K562 (cell line): ENCODE results near the gene PTK7. TPM values are rescaled to one million over a fixed set of nuclear protein-coding genes. Genes with fewer than 3 reads are reported as not detected.

Experiments
- ATAC-seq: fragments of 200-7000 bp; cut with Tn5 transposase; 3 replicates; pipeline ENCODE4 v1.9.1; 2020; ENCODE audit warnings: moderate library complexity
- BruUV-seq: library from RNA; stranded (reverse); fragments of 400-500 nt; replicated peaks from 2 replicates; lab custom pipeline; 2021; lab: Mats Ljungman, UMichigan
- CTCF ChIA-PET: fragments of 300-600 bp; formaldehyde crosslinking; extraction: SDS; loops from one replicate; lab custom pipeline; 2021; ENCODE audit warnings: low intra/inter-chr PET ratio; lab: Yijun Ruan, JAX
- POLR2A ChIA-PET: fragments of 300-600, 350-650 bp; sonication (Branson Sonifier 250); formaldehyde crosslinking; extraction: SDS; loops from one replicate; lab custom pipeline; 2021; ENCODE audit warnings: antibody characterized with exemption, inconsistent platforms; lab: Yijun Ruan, JAX
- DNase-seq, 4 experiments: peaks; one replicate each; pipeline versions ENCODE4 v3.0.0 to v3.0.0-alpha.2; 2011 to 2018; ENCODE audit warnings: low spot score in 3 of 4, mixed read lengths in 3 of 4; ENCODE audit errors: extremely low read depth in 1 of 4
- FAIRE-seq: peaks from 2 replicates; lab custom pipeline; 2011; peaks lifted over from hg19 to GRCh38; lab: Jason Lieb, UNC
- H2AFZ ChIP-seq: 2 replicates; pipeline ENCODE4 v1.6.0; 2011; ENCODE audit warnings: low read depth, low read length, control low read depth, inconsistent platforms
- H3K27ac ChIP-seq: fragments of 200-600 bp; 3 replicates; pipeline ENCODE4 v1.8.0; 2011; ENCODE audit warnings: low read depth, mild to moderate bottlenecking, control low read depth, inconsistent platforms, low read length, moderate library complexity, mixed read lengths; ENCODE audit errors: extremely low read depth
- H3K27me3 ChIP-seq, 2 experiments: fragments of 300-600 bp in 1 of 2; 2 replicates in 1 of 2; 3 replicates in 1 of 2; pipeline versions ENCODE4 v1.6.0 to v1.8.0; 2011; ENCODE audit warnings: inconsistent platforms in 2 of 2, low read length in 2 of 2, mild to moderate bottlenecking in 1 of 2, mixed read lengths in 1 of 2, moderate library complexity in 1 of 2; ENCODE audit not compliant: control insufficient read depth in 2 of 2, insufficient read depth in 2 of 2
- H3K36me3 ChIP-seq: fragments of 300-600 bp; 3 replicates; pipeline ENCODE4 v1.8.0; 2011; ENCODE audit warnings: mild to moderate bottlenecking, low read length, inconsistent platforms; ENCODE audit not compliant: control insufficient read depth, insufficient read depth
- H3K4me1 ChIP-seq, 2 experiments: fragments of 200-600 bp in 1 of 2; replicated peaks in 1 of 2; 2 replicates in 1 of 2; 3 replicates in 1 of 2; pipeline versions ENCODE4 v1.5.1 to v1.8.0; 2011; ENCODE audit warnings: inconsistent platforms in 2 of 2, low read length in 2 of 2, mild to moderate bottlenecking in 1 of 2, mixed read lengths in 1 of 2, moderate library complexity in 1 of 2; ENCODE audit not compliant: control insufficient read depth in 2 of 2, insufficient read depth in 2 of 2
- H3K4me2 ChIP-seq: 2 replicates; pipeline ENCODE4 v1.6.1; 2011; ENCODE audit warnings: low read length, control low read depth, inconsistent platforms, mixed read lengths; ENCODE audit not compliant: insufficient read depth
- H3K4me3 ChIP-seq: fragments of 200-600 bp; sonication (generic), shearing (Covaris generic); 2 replicates; pipeline ENCODE4 v1.5.1; 2016; ENCODE audit warnings: control low read depth, inconsistent platforms
- H3K79me2 ChIP-seq: fragments of 200-600 bp; 3 replicates; pipeline ENCODE4 v1.8.0; 2011; ENCODE audit warnings: low read length, inconsistent platforms; ENCODE audit not compliant: control insufficient read depth, insufficient read depth
- H3K9ac ChIP-seq, 2 experiments: 2 replicates each; pipeline versions ENCODE4 v1.6.0 to v1.6.1; 2011; ENCODE audit warnings: low read depth in 2 of 2, low read length in 2 of 2, control low read depth in 1 of 2, inconsistent platforms in 1 of 2, mild to moderate bottlenecking in 1 of 2, mixed read lengths in 1 of 2; ENCODE audit not compliant: insufficient read depth in 1 of 2
- H3K9me1 ChIP-seq: one replicate; pipeline ENCODE4 v1.6.0; 2011; ENCODE audit warnings: inconsistent platforms, mild to moderate bottlenecking, low read length, moderate library complexity; ENCODE audit not compliant: control insufficient read depth, insufficient read depth
- H3K9me3 ChIP-seq: replicated peaks from 2 replicates; pipeline ENCODE4 v1.5.1; 2011; ENCODE audit warnings: low read depth, low read length, inconsistent platforms; ENCODE audit not compliant: control insufficient read depth, insufficient read depth
- H4K20me1 ChIP-seq: replicated peaks from 2 replicates; pipeline ENCODE4 v1.6.1; 2011; ENCODE audit warnings: low read length, inconsistent platforms, mixed read lengths; ENCODE audit not compliant: control insufficient read depth, insufficient read depth
- C11orf30 ChIP-seq: fragments of 450-650 bp; IDR thresholded peaks from 2 replicates; pipeline ENCODE4 v1.6.1; 2016; ENCODE audit warnings: low read depth, mild to moderate bottlenecking
- CBFA2T2 ChIP-seq: fragments of 450-650 bp; conservative IDR thresholded peaks from 2 replicates; pipeline ENCODE4 v1.6.1; 2017; ENCODE audit warnings: mild to moderate bottlenecking
- CCAR2 ChIP-seq: fragments of 200-400 bp; formaldehyde crosslinking; IDR thresholded peaks from 2 replicates; pipeline ENCODE4 v1.6.1; 2017; ENCODE audit warnings: mild to moderate bottlenecking, low read depth, low read length
- HOXB6 ChIP-seq: fragments of 250-450 bp; sonication (Bioruptor Pico); IDR thresholded peaks from 2 replicates; pipeline ENCODE4 v1.5.1; 2022; ENCODE audit warnings: mild to moderate bottlenecking, borderline replicate concordance
- KDM4B ChIP-seq, 2 experiments: fragments of 450-650 bp in 1 of 2; sonication (generic) in 1 of 2; IDR thresholded peaks; 2 replicates each; pipeline ENCODE4 v1.6.1; 2016 to 2017; ENCODE audit warnings: borderline replicate concordance in 2 of 2, antibody characterized with exemption in 1 of 2, low read depth in 1 of 2, mild to moderate bottlenecking in 1 of 2
- MAX ChIP-seq: sonication (generic); formaldehyde crosslinking; IDR thresholded peaks from 2 replicates; pipeline ENCODE4 v1.9.0; 2022; ENCODE audit warnings: mild to moderate bottlenecking, missing genetic modification reagents
- NFATC3 ChIP-seq: fragments of 450-650 bp; IDR thresholded peaks from 2 replicates; pipeline ENCODE4 v1.6.1; 2017; ENCODE audit warnings: mild to moderate bottlenecking
- REST ChIP-seq, 2 experiments: fragments of 450-650 bp; formaldehyde crosslinking in 1 of 2; IDR thresholded peaks; 2 replicates each; pipeline versions ENCODE4 v1.4.0 to v1.6.1; 2014 to 2020; ENCODE audit warnings: mild to moderate bottlenecking in 2 of 2, borderline replicate concordance in 1 of 2, low read depth in 1 of 2
- SP2 ChIP-seq: IDR thresholded peaks from 2 replicates; pipeline ENCODE4 v1.6.1; 2011; ENCODE audit warnings: mild to moderate bottlenecking, low read depth, low read length, moderate library complexity; ENCODE audit not compliant: poor library complexity, severe bottlenecking; ENCODE audit errors: extremely low read depth
- ZBTB12 ChIP-seq: fragments of 250-450 bp; sonication (Bioruptor Pico); IDR thresholded peaks from 2 replicates; pipeline ENCODE4 v1.4.0; 2020
- ZNF133 ChIP-seq: fragments of 250-450 bp; sonication (Bioruptor Pico); IDR thresholded peaks from 2 replicates; pipeline ENCODE4 v1.4.0; 2020; ENCODE audit warnings: mild to moderate bottlenecking
- ZNF57 ChIP-seq: fragments of 450-650 bp; formaldehyde crosslinking; IDR thresholded peaks from 2 replicates; pipeline ENCODE4 v1.4.0; 2020; ENCODE audit warnings: mild to moderate bottlenecking, moderate library complexity
- ZNF696 ChIP-seq: fragments of 250-450 bp; sonication (Bioruptor Pico); conservative IDR thresholded peaks from 2 replicates; pipeline ENCODE4 v1.4.0; 2020; ENCODE audit warnings: mild to moderate bottlenecking, moderate library complexity
- WGBS: fragments of 100-300 bp; shearing (Covaris generic); methylation state at CpG from one replicate; pipeline ENCODE4 v1.1.6; 2016; ENCODE audit warnings: low coverage, mixed read lengths; ENCODE audit not compliant: insufficient coverage; ENCODE audit errors: missing lambda C conversion rate; 5-methylcytosine and 5-hydroxymethylcytosine counted together
- in situ Hi-C: fragments of 300-500 bp; cut with MboI; formaldehyde crosslinking; loops from 4 replicates; pipeline ENCODE4 v1.15.0; 2018; ENCODE audit warnings: inconsistent platforms, mixed read lengths
- intact Hi-C: fragments of 100-400 bp; cut with micrococcal nuclease; formaldehyde crosslinking; loops from 2 replicates; pipeline ENCODE4 v1.14.2; 2022
- polyA plus RNA-seq, 8 experiments: library from polyadenylated mRNA; depleted of rRNA in 4 of 8; stranded (reverse) in 5 of 8; unstranded in 3 of 8; fragments of >200 nt; fragmentation: Nextera tagmentation in 2 of 8; fragmentation: Illumina TruSeq in 1 of 8; extraction: Ambion mirVana in 2 of 8; extraction: Trizol in 1 of 8; gene quantifications; 2 replicates each; pipeline versions ENCODE4 v1.2.1 to v1.2.3, GENCODE V29; 2011 to 2014; ENCODE audit warnings: inconsistent platforms in 1 of 8, missing spikeins in 1 of 8
- total RNA-seq, 7 experiments: library from RNA; depleted of rRNA in 6 of 7; stranded (reverse); fragments of >200 nt in 6 of 7; fragmentation: Illumina TruSeq in 2 of 7; extraction: Trizol in 2 of 7; gene quantifications; 2 replicates each; pipeline versions ENCODE4 v1.2.1 to v1.2.3, GENCODE V29; 2011 to 2021; ENCODE audit warnings: low replicate concordance in 1 of 7

Gene PTK7
- total and polyA plus RNA-seq, 9 of the 15 experiments (the other 6 are each of a cell fraction or from before 2014, with no cell fraction given), result 0.20 to 6.8 (median 4.2) TPM

- Histone ChIP-seq H3K9me1 (peaks cover 6% of the 10 kb centered on the region), H3K4me1 (peaks cover 0 to 10% of the 10 kb centered on the region in 2 experiments; a peak in 3 of 5 replicates), H4K20me1 (no peaks in the 10 kb centered on the region; the same call in 1 of the 2 replicates), H3K9ac (no peak overlapping the region), H3K27me3 (no peaks in the 10 kb centered on the region), H3K4me3 (no peak overlapping the region), H3K9me3 (no peaks in the 10 kb centered on the region), H3K36me3 (peaks cover 76% of the 10 kb centered on the region), H3K27ac (no peak overlapping the region), H3K79me2 (no peaks in the 10 kb centered on the region), H2AFZ (no peak overlapping the region), H3K4me2 (no peak overlapping the region)
- in situ Hi-C loops, result no loop called here
- POLR2A ChIA-PET, result interaction anchor here (0.6 to 5.7 kb wide), 6 partner anchors 10 to 145 kb away, joined by 3 to 22 read pairs (median 4); partner anchors contain the start of genes CUL7, CUL9 and RRP36
- no peak for TF ChIP-seq SP2
- no peak for TF ChIP-seq ZBTB12
- no peak for TF ChIP-seq HOXB6 (CRISPR knock-in tag)
- no peak for TF ChIP-seq ZNF133 (CRISPR knock-in tag)
- no peak for TF ChIP-seq MAX (CRISPR knock-in tag)
- TF ChIP-seq NFATC3, result no peak
- no peak for TF ChIP-seq ZNF57 (CRISPR knock-in tag)
- TF ChIP-seq C11orf30, result no peak
- TF ChIP-seq KDM4B (IDR thresholded peaks at IDR 0.05; ENCODE audit: borderline replicate concordance in 2 of 2, low read depth in 1 of 2), result no peak
- no peak for TF ChIP-seq ZNF696
- no peak for TF ChIP-seq CBFA2T2
- TF ChIP-seq CCAR2, result no peak
- TF ChIP-seq REST (IDR thresholded peaks at IDR 0.05; ENCODE audit: borderline replicate concordance), result no peak
- TF ChIP-seq REST (CRISPR knock-in tag; IDR thresholded peaks at IDR 0.05; ENCODE audit: low read depth), result no peak
- FAIRE-seq (no peak), ATAC-seq (no peak), DNase-seq (no peak)
- 73% methylated on average over 5 of the region's 5 CpGs for WGBS
- BruUV-seq, result no TSS peak
- intact Hi-C loops, result no loop called here
- CTCF ChIA-PET, result interaction anchor here (0.5 kb wide), 1 partner anchor 13 kb away, joined by 4 read pairs; no protein-coding TSS in a partner anchor
Measured at GRCh38 chr6:43037197-43037596, 38.9 kb upstream of the PTK7 start.
